Right forelimb (tissue), 1 donor: Measurements from ENCODE around the gene EXOSC2.

Experiments used
- DNase-seq: peaks from one replicate; pipeline ENCODE4 v3.0.0-alpha.2; 2018

The EXOSC2 gene

DNA sequence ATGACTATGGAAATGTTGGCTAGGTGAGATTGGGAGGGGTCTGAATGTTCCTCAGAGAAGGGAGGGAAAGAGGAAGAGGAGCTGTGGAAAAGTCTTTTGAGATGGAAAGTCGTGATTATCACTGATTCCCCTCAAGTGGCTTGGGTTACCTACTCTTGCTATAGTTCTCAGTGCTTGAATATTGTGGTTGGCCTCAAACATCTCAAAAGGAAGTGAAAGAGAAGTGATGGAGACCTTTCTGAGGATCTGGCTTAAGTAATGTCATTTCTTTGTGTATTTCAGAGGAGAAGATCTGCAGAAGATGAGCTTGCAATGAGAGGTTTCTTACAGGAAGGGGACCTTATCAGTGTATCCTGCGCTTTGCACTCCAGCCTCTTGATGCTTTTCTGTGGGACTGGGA is 5.5 kb downstream of the EXOSC2 start:
- DNase-seq = no peak

DNA sequence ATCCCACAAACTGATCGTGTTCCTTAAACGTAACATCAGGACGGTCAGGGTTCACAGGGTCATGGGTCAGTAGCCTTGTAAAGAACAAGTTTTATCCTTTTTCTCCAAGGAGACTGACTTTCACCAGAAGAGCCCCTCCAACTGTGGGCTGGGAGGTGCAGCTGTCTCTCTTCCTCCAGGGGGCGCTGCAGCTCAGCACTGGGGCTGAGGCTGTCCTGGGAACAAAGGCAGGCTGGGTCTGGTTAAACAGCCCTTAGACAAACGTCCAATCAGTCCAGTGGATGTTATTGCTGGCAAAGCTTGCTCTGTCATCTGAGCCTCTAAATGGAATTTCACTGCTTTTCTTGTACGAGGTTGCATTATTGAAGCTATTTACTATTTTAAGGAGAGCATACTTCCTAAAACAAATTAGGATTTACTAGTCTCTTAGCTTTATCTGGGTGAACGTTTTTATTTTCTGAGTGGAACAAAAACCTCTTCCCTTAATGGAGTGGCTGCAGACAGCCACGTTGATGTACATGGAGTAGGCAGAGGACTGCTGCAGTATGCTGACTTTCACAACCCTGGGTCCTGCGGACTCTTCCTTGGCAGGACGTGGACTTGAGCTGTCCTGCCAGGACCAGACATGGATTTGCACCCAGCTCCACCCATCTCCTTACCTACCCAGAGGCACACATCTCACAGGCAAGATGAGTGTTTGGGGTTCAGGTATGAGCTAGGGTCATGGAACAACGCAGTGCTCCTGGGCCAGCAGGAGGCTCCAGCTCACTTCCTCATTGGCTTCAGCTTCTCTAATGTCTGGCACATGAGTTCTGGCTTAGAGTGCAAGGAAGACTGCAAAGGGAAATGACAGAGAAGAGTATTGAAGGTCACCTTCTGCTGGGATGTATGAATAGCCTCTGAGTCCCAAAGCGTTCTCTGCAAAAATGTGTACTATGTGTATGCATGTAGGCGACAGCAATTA is 7.8 kb downstream of the EXOSC2 start:
- DNase-seq = peak; percentile 77

DNA sequence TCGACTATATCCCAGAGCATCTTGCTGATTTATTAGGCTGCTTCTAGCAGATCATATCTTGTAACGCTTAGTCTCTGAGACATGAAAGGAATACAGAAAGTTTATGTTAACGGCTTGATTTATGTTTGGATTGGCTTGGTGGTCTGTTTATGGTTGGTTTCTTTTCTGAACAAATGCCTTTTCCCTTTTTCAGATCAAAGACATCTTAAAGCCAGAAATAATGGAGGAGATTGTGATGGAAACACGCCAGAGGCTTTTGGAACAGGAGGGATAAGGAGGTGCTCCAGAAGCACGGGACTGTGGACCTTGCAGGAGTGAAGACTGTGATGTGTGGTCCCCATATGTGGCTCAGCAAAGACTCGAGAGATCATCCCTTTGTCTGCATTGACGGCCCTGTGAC is 9.9 kb downstream of the EXOSC2 start:
- no peak for DNase-seq

- DNase-seq = peak; percentile 69
Measured at GRCh38 chr9:130707225-130707976, 13.8 kb downstream of the EXOSC2 start.

- DNase-seq = no peak
Measured at GRCh38 chr9:130710822-130711352, 17.3 kb downstream of the EXOSC2 start.

DNA sequence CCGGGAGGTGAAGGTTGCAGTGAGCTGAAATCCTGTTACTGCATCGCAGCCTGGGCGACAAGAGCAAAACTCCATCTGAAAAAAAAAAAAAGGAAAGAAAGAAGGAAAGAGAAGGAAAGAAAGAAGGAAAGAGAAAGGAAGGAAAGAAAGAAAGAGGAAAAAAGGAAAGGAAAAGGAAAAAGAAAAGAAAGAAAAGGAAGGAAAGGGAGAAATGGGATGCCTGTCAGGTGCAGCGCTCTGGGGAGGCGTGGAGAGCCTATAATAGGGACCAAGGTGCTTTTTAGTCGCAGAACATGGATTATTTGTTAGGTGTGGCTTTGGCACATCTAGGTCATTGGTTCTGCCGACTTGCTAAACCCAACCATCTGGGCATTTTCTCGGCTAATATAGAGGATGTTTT is 17.9 kb downstream of the EXOSC2 start:
- no peak for DNase-seq

- DNase-seq = peak; percentile 98
Measured at GRCh38 chr9:130712564-130713285, 19.1 kb downstream of the EXOSC2 start.

- peak; percentile 52 for DNase-seq
Measured at GRCh38 chr9:130713286-130713960, 19.8 kb downstream of the EXOSC2 start.

GRCh38 chr9:130714586-130715110 is 21.1 kb downstream of the EXOSC2 start:
- DNase-seq = no peak

GRCh38 chr9:130715270-130715669 is 21.7 kb downstream of the EXOSC2 start:
- DNase-seq = no peak

DNA sequence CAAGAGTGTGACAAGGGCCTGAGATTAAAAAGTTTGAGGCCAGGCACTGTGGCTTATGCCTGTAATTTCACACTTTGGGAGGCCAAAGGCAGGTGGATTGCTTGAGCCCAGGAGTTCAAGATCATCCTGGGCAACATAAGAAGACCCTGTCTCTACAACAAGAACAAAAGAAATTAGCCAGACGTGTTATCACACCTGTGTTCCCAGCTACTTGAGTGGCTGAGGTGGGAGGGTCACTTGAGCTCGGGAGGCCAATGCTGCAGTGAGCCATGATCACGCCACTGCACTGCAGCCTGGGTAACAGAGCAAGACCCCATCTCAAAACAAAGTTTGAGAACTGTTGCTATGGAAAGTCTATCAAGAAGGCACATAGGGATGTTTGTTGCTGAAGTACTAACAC is 25.0 kb downstream of the EXOSC2 start:
- DNase-seq = no peak

- DNase-seq = no peak
Measured at GRCh38 chr9:130720762-130721161, 27.2 kb downstream of the EXOSC2 start.

DNA sequence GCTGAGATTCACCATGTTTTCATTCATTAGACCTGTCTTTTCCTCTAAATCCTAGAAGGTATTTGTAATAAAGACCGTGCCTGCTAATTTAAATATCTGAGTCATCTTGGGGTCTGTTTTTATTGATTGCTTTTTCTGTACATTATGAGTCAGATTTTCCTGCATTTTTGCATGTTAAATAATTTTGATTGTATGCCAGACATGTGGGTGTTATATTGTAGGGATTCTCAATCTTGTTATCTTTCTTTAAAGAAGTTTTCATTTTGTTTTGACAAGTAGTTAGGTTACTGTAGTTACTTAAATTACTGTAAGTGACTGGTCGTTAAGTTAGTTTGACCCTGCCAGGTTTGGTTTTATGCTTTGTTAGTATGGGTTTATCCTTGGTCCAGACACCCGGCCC is 35.1 kb downstream of the EXOSC2 start:
- DNase-seq = no peak

- DNase-seq = no peak
Measured at GRCh38 chr9:130729145-130729544, 35.6 kb downstream of the EXOSC2 start.

GRCh38 chr9:130731355-130731754 is 37.8 kb downstream of the EXOSC2 start:
- no peak for DNase-seq

- DNase-seq = no peak
Measured at GRCh38 chr9:130732136-130732535, 38.6 kb downstream of the EXOSC2 start.

GRCh38 chr9:130732793-130733221 is 39.2 kb downstream of the EXOSC2 start:
- no peak for DNase-seq

- no peak for DNase-seq
Measured at GRCh38 chr9:130735566-130735965, 42.0 kb downstream of the EXOSC2 start.

- no peak for DNase-seq
Measured at GRCh38 chr9:130736834-130737233, 43.3 kb downstream of the EXOSC2 start.

GRCh38 chr9:130738281-130738680 is 44.7 kb downstream of the EXOSC2 start:
- no peak for DNase-seq

DNA sequence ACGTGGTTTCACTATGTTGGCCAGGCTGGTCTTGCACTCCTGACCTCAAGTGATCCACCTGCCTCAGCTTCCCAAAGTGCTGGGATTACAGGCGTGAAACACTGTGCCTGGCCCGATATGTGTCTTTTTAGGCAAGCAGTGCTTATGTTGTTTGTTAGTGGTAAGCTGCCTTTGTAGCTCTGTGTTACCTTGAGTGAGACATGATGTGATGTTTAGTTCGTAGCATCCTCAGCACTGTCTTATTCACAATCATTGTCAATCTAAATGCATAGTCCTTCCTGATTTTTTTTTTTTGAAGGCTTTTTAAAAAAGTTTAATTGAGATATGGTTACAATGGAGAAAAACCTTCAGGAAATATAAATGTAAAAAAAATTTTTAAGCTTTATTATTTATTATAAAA is 45.5 kb downstream of the EXOSC2 start:
- DNase-seq = no peak
